Upper lobe of left lung (tissue), 6 donors: ENCODE data around the gene CTSH. TPM values are rescaled to one million over a fixed set of nuclear protein-coding genes. Genes with fewer than 3 reads are reported as not detected.
"Not testable (repeated sequence)": the region's sequence is repeated elsewhere in the genome, so short reads cannot be mapped to it uniquely, and the experiment has no call there.

ENCODE experiments used
- ATAC-seq, 2 donors: fragments of 200-7000 bp; cut with Tn5 transposase; one replicate each; pipeline ENCODE4 v1.9.1; 2022; ENCODE audit warnings: mild to moderate bottlenecking in 2 of 2, moderate library complexity in 2 of 2; ENCODE audit not compliant: low FRiP score in 2 of 2
- DNase-seq, 2 donors: peaks; one replicate each; pipeline ENCODE4 v3.0.0-alpha.2; 2019 to 2020
- H3K27ac ChIP-seq, 4 donors: fragments of 200-600 bp; sonication (generic); one replicate each; pipeline ENCODE4 v1.5.1; 2016 to 2019
- H3K27me3 ChIP-seq, 4 donors: fragments of 200-600 bp; sonication (generic); one replicate each; pipeline ENCODE4 v1.5.1; 2017 to 2019
- H3K36me3 ChIP-seq, 4 donors: fragments of 200-600 bp; sonication (generic); one replicate each; pipeline ENCODE4 v1.5.1; 2016 to 2019
- H3K4me1 ChIP-seq, 4 donors: fragments of 200-600 bp; sonication (generic); one replicate each; pipeline ENCODE4 v1.5.1; 2018 to 2019
- H3K4me3 ChIP-seq, 4 donors: fragments of 200-600 bp; sonication (generic); one replicate each; pipeline ENCODE4 v1.5.1; 2017 to 2019; ENCODE audit warnings: mild to moderate bottlenecking in 2 of 4, moderate library complexity in 1 of 4
- H3K9me3 ChIP-seq, 4 donors: fragments of 200-600 bp; sonication (generic); one replicate each; pipeline ENCODE4 v1.5.1; 2018 to 2019
- EP300 ChIP-seq, 4 donors: sonication (generic); formaldehyde crosslinking; IDR thresholded peaks; one replicate each; pipeline ENCODE4 v1.5.1; 2017; ENCODE audit warnings: antibody characterized with exemption in 4 of 4, control low read depth in 2 of 4
- POLR2A ChIP-seq, 4 donors: fragments of 450-650 bp; IDR thresholded peaks; one replicate each; pipeline ENCODE4 v1.5.1; 2016 to 2017; ENCODE audit warnings: antibody characterized with exemption in 4 of 4, mild to moderate bottlenecking in 2 of 4
- POLR2AphosphoS5 ChIP-seq, 2 donors: sonication (generic); formaldehyde crosslinking; IDR thresholded peaks; one replicate each; pipeline ENCODE4 v1.5.1; 2017; ENCODE audit warnings: antibody characterized with exemption in 2 of 2
- WGBS, 2 donors: methylation state at CpG; one replicate each; pipeline ENCODE4 v1.1.5; 2017 to 2018; 5-methylcytosine and 5-hydroxymethylcytosine counted together
- small RNA-seq, 4 donors: library from RNA; depleted of rRNA; stranded (forward); fragments of <200 nt; gene quantifications; one replicate each; pipeline ENCODE3, GENCODE V24; 2016
- total RNA-seq, 6 donors: library from RNA; depleted of rRNA in 4 of 6; stranded (reverse); fragments of >200 nt in 4 of 6; gene quantifications; one replicate each; pipeline versions ENCODE4 v1.1.0 to v1.2.1, GENCODE V29; 2016 to 2021
- TF ChIP-seq, protein P1 (sequence below), 6 experiments: fragments of 450-650 bp in 4 of 6; fragments of 200-600 bp in 2 of 6; sonication (generic) in 2 of 6; IDR thresholded peaks; one replicate each; pipeline ENCODE4 v1.5.1; 2016 to 2019; ENCODE audit warnings: antibody characterized with exemption in 6 of 6
- donor health status: DM: no; HTN: no; CAD: no; lungs with moderate emphysema.
- donor health status: DM: no; HTN: yes; CAD: no; lungs with severe emphysema.

Gene CTSH
- total RNA-seq, 6 donors from 2014 or later = 699 to 3,907 (median 1,498) TPM

DNA sequence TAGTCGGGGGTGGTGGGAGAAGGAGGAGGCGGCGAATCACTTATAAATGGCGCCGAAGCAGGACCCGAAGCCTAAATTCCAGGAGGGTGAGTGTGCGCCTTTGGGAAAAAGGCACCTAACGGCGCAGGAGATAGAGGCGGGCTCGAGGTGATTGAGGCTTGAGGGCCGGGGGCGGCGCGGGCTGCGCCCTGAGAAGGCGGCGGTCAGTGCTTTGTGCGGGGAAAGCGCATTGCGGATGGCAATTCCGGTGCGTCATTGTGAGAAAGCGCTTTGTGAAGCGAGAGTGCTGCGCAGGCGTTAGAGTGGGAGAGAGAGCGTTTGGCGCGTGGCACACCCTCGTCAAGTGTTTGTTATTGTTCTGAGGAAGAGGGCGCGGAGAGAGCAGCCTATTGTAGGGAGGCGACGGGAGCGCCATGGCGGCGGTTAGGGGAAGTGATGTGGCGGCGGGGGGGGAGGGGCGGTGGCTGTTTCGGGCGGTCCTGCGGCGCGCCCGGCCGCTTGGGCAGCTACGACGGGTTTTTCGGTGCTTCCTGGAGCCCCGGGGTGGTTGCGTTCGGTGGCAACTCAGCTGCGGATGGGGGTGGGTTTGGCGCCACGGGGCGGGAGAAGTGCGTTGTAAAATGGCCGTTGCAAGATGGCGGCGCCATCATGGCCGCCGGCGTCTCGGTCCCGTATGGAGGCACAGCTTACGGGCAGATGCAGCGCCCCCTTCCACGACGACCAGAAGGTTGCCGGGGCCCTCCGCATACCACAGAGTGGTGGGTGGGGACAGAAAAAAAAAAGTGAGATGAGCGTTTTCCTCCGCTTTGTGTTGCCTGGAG is 71.7 kb downstream of the CTSH start:
- DNase-seq (peak; percentile 82 to 94), ATAC-seq (peak; percentile 88 to 91)
- Histone ChIP-seq H3K36me3 (no peaks in the 10 kb centered on the region), H3K9me3 (no peaks in the 10 kb centered on the region), H3K4me1 (peaks cover 35 to 45% (median 38%) of the 10 kb centered on the region in 4 donors), H3K4me3 (peak overlapping the region; percentile 51 to 98 (median 73)), H3K27ac (peak overlapping the region; percentile 99 to 100 (median 100)), H3K27me3 (no peaks in the 10 kb centered on the region)
- WGBS, 2 donors = 0 to 1% methylated on average over 55 to 66 of the region's 75 CpGs
- TF ChIP-seq EP300 (IDR thresholded peaks at IDR 0.05) (peak in 1 of 4 donors; percentile 2), POLR2AphosphoS5 (IDR thresholded peaks at IDR 0.05) (peak; percentile 71 to 76), POLR2A (IDR thresholded peaks at IDR 0.05) (peak in 3 of 4 donors; percentile 58 to 90 (median 86))
- TF ChIP-seq, protein P1, sequence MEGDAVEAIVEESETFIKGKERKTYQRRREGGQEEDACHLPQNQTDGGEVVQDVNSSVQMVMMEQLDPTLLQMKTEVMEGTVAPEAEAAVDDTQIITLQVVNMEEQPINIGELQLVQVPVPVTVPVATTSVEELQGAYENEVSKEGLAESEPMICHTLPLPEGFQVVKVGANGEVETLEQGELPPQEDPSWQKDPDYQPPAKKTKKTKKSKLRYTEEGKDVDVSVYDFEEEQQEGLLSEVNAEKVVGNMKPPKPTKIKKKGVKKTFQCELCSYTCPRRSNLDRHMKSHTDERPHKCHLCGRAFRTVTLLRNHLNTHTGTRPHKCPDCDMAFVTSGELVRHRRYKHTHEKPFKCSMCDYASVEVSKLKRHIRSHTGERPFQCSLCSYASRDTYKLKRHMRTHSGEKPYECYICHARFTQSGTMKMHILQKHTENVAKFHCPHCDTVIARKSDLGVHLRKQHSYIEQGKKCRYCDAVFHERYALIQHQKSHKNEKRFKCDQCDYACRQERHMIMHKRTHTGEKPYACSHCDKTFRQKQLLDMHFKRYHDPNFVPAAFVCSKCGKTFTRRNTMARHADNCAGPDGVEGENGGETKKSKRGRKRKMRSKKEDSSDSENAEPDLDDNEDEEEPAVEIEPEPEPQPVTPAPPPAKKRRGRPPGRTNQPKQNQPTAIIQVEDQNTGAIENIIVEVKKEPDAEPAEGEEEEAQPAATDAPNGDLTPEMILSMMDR (IDR thresholded peaks at IDR 0.05) = peak in 5 of 6 experiments; percentile 15 to 35 (median 24)

DNA sequence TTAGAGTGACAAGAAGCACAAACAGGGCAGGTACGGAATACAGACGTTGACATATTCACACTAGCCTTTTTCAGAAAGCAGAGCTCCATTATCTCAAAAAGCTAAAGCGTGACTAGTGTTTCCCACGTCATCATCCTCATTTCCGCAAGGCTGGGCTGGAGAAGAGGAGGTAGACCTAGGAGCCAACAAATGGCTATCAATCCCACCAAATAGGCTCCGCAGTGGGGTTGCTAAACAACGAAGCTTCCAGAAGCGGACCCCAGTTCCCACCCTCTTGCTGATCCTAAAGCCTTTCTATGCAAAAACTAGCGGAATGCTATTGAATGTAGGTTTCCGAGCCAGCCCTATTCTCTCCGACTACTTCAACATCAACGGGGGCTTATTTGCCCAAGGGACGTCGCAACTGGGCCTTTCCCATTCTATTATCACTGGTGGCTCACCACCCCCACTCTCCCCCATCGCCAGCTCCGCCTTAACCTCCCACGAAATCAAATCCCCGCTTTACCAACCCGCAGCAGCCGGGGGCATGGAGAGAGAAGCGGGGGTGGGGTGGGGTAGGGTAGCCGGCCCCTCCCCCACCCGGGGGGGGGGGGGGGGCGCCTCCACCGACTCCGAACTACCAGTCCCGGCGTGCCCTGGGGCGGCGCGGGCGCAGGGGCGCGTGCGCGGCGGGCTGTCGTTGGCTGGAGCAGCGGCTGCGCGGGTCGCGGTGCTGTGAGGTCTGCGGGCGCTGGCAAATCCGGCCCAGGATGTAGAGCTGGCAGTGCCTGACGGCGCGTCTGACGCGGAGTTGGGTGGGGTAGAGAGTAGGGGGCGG is 72.5 kb downstream of the CTSH start, which contains the start of gene MORF4L1:
Gene MORF4L1 (plus strand): TSS at position 736 of the 817 bp plus-strand sequence. CDS start 128 bp downstream, outside the sequence.
- TF ChIP-seq EP300 (IDR thresholded peaks at IDR 0.05) = no peak
- Histone ChIP-seq H3K27me3 (no peaks in the 10 kb centered on the region), H3K4me1 (peaks cover 27 to 37% (median 30%) of the 10 kb centered on the region in 4 donors), H3K27ac (peak within 1 kb of the TSS; percentile 99 to 100 (median 100)), H3K4me3 (peak within 1 kb of the TSS; percentile 51 to 98 (median 73)), H3K36me3 (no peaks in the 10 kb centered on the region), H3K9me3 (no peaks in the 10 kb centered on the region)
- WGBS, 2 donors = 9 to 19% methylated on average over 27 to 41 of the region's 52 CpGs
- ATAC-seq (peak; percentile 96 to 97), DNase-seq (peak; percentile 99 to 100)

DNA sequence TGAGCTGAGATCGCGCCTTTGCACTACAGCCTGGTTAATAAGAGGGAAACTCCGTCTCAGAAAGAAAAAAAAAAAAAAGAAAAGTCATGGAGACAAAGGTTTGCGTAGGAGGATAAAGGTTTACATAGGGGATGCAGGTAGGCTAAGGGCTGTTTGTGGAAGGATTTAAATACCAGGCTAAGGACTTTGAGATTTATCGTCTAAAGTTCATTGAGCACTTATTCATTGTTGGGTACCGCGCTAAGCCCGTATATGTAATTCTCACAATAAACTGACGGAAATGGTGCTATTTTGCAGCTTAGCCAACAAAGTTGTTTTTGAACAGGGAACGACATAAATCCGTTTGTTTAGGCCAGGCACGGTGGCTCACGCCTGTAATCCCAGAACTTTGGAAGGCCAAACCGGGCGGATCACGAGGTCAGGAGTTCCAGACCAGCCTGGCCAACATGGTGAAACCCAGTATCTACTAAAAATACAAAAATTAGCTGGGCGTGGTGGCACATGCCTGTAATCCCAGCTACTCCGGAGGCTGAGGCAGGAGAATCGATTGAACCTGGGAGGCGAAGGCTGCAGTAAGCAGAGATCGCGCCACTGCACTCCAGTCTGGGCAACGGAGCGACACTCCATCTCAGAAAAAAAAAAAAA is 73.2 kb downstream of the CTSH start:
- Histone ChIP-seq H3K4me1 (peaks cover 20 to 29% (median 23%) of the 10 kb centered on the region in 4 donors), H3K4me3 (peak overlapping the region in 1 of 4 donors; percentile 73), H3K27ac (peak overlapping the region in 3 of 4 donors; percentile 99 to 100 (median 99))
- not testable (repeated sequence) for ATAC-seq, H3K9me3 ChIP-seq, DNase-seq, H3K36me3 ChIP-seq, H3K27me3 ChIP-seq
- 89 to 93% methylated on average over 24 of the region's 24 CpGs for WGBS, 2 donors

Small RNA genes lying within 50 kb of the gene (small RNA-seq; reads per million reads assigned to genes)
- 0 reads per million in 4 donors for gene RNU6-415P

Other genes with a start within 250 kb of the CTSH start
- gene ADAMTS7, start 133.6 kb downstream of the CTSH start, total RNA-seq = 10 to 100 TPM in 1 of 6 donors, 1 to 10 TPM in 5; 1.8 to 10.2 (median 5.1) TPM
- gene MORF4L1, start 72.2 kb downstream of the CTSH start, total RNA-seq = 100 to 1,000 TPM; 202 to 462 (median 292) TPM
- 10 to 100 TPM; 27.2 to 64.6 (median 54.7) TPM for gene RASGRF1, start 145.7 kb upstream of the CTSH start, total RNA-seq